Measurements from ENCODE around the gene MYG1. TPM values are rescaled to one million over a fixed set of nuclear protein-coding genes. Genes with fewer than 3 reads are reported as not detected.

MYG1 gene
- total RNA-seq, 1 donor from 2014 or later = 27.5 TPM

DNA sequence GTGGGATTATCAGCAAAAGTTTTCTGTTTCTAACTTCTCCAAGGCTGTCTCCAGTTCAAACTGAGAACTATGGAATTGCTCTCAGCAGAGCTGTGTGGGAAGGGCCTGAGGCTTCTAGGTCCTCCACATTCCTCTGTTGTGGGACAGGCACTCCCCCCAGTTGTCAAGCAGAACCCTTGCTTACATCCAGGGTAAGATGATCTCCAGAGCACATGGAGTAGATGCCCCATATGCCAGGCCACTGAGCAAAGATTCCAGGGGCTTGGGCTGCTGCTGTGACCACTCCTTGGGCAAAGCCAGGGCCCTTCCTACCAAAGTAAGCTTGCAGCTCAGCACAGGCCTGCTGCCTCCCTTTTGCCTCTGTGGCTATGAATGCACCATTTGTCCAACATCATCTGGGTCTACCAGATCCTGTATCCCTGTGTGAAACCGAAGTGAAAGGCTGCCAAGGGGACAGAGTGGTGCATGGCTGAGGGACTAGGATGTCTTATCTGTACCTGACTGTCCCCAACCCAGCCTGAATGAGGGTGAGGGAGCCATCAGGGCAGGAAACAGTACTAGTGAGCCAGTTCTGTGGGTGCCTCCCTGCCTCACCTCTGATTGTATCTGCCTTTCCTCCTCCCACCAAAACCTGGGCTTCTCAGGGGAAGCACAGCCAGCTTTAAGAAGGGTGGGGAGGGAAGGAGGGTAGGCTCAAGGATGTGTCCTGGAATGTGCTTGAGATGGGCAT lies 44.5 kb upstream of the MYG1 start:
- Histone ChIP-seq H3K27me3 (no peaks in the 10 kb centered on the region), H3K9me3 (no peaks in the 10 kb centered on the region), H3K27ac (no peak overlapping the region), H3K4me3 (no peak overlapping the region), H3K36me3 (peaks cover 9 to 25% of the 10 kb centered on the region in 2 donors), H3K4me1 (peaks cover 0 to 24% of the 10 kb centered on the region in 2 donors)
- no peak for DNase-seq (ENCODE audit: low spot score in 2 of 2)
- TF ChIP-seq, protein P1, sequence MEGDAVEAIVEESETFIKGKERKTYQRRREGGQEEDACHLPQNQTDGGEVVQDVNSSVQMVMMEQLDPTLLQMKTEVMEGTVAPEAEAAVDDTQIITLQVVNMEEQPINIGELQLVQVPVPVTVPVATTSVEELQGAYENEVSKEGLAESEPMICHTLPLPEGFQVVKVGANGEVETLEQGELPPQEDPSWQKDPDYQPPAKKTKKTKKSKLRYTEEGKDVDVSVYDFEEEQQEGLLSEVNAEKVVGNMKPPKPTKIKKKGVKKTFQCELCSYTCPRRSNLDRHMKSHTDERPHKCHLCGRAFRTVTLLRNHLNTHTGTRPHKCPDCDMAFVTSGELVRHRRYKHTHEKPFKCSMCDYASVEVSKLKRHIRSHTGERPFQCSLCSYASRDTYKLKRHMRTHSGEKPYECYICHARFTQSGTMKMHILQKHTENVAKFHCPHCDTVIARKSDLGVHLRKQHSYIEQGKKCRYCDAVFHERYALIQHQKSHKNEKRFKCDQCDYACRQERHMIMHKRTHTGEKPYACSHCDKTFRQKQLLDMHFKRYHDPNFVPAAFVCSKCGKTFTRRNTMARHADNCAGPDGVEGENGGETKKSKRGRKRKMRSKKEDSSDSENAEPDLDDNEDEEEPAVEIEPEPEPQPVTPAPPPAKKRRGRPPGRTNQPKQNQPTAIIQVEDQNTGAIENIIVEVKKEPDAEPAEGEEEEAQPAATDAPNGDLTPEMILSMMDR (IDR thresholded peaks at IDR 0.05) = no peak
- intact Hi-C loops (cut with DNase I) = no loop called here

DNA sequence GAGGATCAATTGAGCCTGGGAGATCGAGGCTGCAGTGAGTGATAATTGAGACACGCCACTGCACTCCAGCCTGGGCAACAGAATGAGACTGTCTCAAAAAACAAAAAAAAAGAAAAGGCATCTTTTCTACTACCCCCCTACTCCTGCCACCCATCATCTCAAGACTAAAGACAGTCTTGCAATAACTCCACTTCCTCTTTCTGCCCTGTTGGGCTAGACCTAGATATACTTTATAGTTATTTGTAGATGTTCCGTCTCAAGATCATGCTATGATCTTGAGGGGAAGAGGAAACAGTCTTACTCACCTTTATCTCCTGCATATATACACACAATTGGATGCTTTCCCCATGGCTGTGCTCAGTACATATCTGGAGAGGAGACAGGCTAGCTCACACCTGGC lies 43.5 kb upstream of the MYG1 start:
- TF ChIP-seq, protein P1 (IDR thresholded peaks at IDR 0.05) = no peak
- DNase-seq (ENCODE audit: low spot score in 2 of 2) = no peak
- no peaks in the 10 kb centered on the region for H3K9me3 ChIP-seq

GRCh38 chr12:53258541-53259539 lies 40.7 kb upstream of the MYG1 start:
- intact Hi-C loops (cut with DNase I) = no loop called here

More for the DNA sequence above, 43.5 kb upstream of the MYG1 start:
- no peak overlapping the region for H3K4me3 ChIP-seq
- H3K36me3 ChIP-seq = peaks cover 9 to 25% of the 10 kb centered on the region in 2 donors
- H3K27me3 ChIP-seq = no peaks in the 10 kb centered on the region
- intact Hi-C loops (cut with DNase I) = no loop called here
- H3K4me1 ChIP-seq = peaks cover 0 to 21% of the 10 kb centered on the region in 2 donors
- H3K27ac ChIP-seq = no peak overlapping the region

GRCh38 chr12:53259891-53260290 lies 39.6 kb upstream of the MYG1 start:
- no peaks in the 10 kb centered on the region for H3K27me3 ChIP-seq
- peaks cover 0 to 11% of the 10 kb centered on the region in 2 donors for H3K36me3 ChIP-seq
- H3K4me1 ChIP-seq = no peaks in the 10 kb centered on the region
- H3K27ac ChIP-seq = no peak overlapping the region
- no peaks in the 10 kb centered on the region for H3K9me3 ChIP-seq
- DNase-seq (ENCODE audit: low spot score in 2 of 2) = no peak
- TF ChIP-seq, protein P1 (IDR thresholded peaks at IDR 0.05) = no peak
- no peak overlapping the region for H3K4me3 ChIP-seq
- intact Hi-C loops (cut with DNase I) = no loop called here

More at GRCh38 chr12:53258541-53259539, 40.7 kb upstream of the MYG1 start:
- H3K4me3 ChIP-seq = no peak overlapping the region
- H3K27me3 ChIP-seq = no peaks in the 10 kb centered on the region
- peaks cover 4 to 18% of the 10 kb centered on the region in 2 donors for H3K36me3 ChIP-seq
- H3K27ac ChIP-seq = no peak overlapping the region
- peaks cover 0 to 2% of the 10 kb centered on the region in 2 donors for H3K4me1 ChIP-seq
- no peaks in the 10 kb centered on the region for H3K9me3 ChIP-seq
- DNase-seq (ENCODE audit: low spot score in 2 of 2) = no peak
- TF ChIP-seq, protein P1 (IDR thresholded peaks at IDR 0.05) = no peak

DNA sequence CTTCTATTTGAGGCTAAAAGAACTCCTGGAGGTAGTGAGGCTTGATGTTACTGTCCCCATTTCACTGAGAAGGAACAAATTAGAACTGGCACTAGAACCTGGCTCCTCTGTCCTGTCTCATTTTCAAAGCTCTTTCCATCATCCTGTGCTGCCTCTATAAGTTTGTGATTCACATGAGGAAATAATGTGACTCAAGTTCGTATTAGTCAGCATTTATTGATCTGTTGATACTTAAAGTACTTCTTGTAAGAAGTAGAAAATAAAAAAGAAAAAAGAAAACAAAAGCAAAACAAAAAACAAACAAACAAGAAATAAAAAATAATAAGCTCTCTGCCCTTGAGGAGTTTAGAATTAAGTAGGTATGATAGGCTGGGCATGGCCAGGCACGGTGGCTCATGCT lies 33.7 kb upstream of the MYG1 start:
- Histone ChIP-seq H3K4me3 (no peak overlapping the region), H3K36me3 (no peaks in the 10 kb centered on the region), H3K27ac (no peak overlapping the region), H3K27me3 (no peaks in the 10 kb centered on the region), H3K4me1 (no peaks in the 10 kb centered on the region), H3K9me3 (no peaks in the 10 kb centered on the region)
- TF ChIP-seq, protein P1 (IDR thresholded peaks at IDR 0.05) = no peak
- no peak for DNase-seq (ENCODE audit: low spot score in 2 of 2)
- intact Hi-C loops (cut with DNase I) = no loop called here

All from ascending aorta (tissue), 2 donors.